ENCODE measurements around the gene PIGK. TPM values are rescaled to one million over a fixed set of nuclear protein-coding genes. Genes with fewer than 3 reads are reported as not detected.

PIGK gene
- polyA plus RNA-seq, 4 donors, result 2.7 to 23.9 (median 9.4) TPM

- H3K9me3 ChIP-seq (ENCODE audit: control insufficient read depth in 2 of 2, insufficient read depth in 1 of 2, low read depth in 1 of 2, low read length in 1 of 2), result no peaks in the 10 kb centered on the region
- no peaks in the 10 kb centered on the region for H3K27me3 ChIP-seq (ENCODE audit: control insufficient read depth in 3 of 3, insufficient read depth in 3 of 3, low read length in 3 of 3)
- no peak overlapping the region for H3K27ac ChIP-seq (ENCODE audit: low read depth in 1 of 3, low read length in 2 of 3)
- no peak overlapping the region for H3K4me3 ChIP-seq (ENCODE audit: low read depth in 1 of 3, low read length in 3 of 3)
- H3K4me1 ChIP-seq (ENCODE audit: control insufficient read depth in 3 of 3, insufficient read depth in 2 of 3, low read depth in 1 of 3, low read length in 2 of 3), result no peaks in the 10 kb centered on the region
- H3K36me3 ChIP-seq (ENCODE audit: control insufficient read depth in 3 of 3, insufficient read depth in 2 of 3, low read depth in 1 of 3, low read length in 3 of 3), result no peaks in the 10 kb centered on the region
- DNase-seq (no peak), FAIRE-seq (no peak)
- 80 to 86% (median 85%) methylated on average over 4 of the region's 4 CpGs for WGBS, 3 donors
Observed at GRCh38 chr1:77103486-77103885, 115.7 kb downstream of the PIGK start.

- WGBS, 3 donors, result 83 to 96% (median 89%) methylated on average over 1 of the region's 1 CpG
- FAIRE-seq (no peak), DNase-seq (no peak)
Observed at GRCh38 chr1:77100875-77101274, 118.4 kb downstream of the PIGK start.

GRCh38 chr1:77096496-77097255 is 122.6 kb downstream of the PIGK start:
- 95 to 97% (median 97%) methylated on average over 9 of the region's 9 CpGs for WGBS, 3 donors
- no peaks in the 10 kb centered on the region for H3K4me1 ChIP-seq (ENCODE audit: control insufficient read depth in 3 of 3, insufficient read depth in 2 of 3, low read depth in 1 of 3, low read length in 2 of 3)
- no peak for FAIRE-seq

More at GRCh38 chr1:77100875-77101274, 118.4 kb downstream of the PIGK start:
- Histone ChIP-seq H3K4me1 (ENCODE audit: control insufficient read depth in 3 of 3, insufficient read depth in 2 of 3, low read depth in 1 of 3, low read length in 2 of 3) (no peaks in the 10 kb centered on the region), H3K36me3 (ENCODE audit: control insufficient read depth in 3 of 3, insufficient read depth in 2 of 3, low read depth in 1 of 3, low read length in 3 of 3) (no peaks in the 10 kb centered on the region), H3K9me3 (ENCODE audit: control insufficient read depth in 2 of 2, insufficient read depth in 1 of 2, low read depth in 1 of 2, low read length in 1 of 2) (peaks cover 0 to 3% of the 10 kb centered on the region in 2 donors), H3K4me3 (ENCODE audit: low read depth in 1 of 3, low read length in 3 of 3) (no peak overlapping the region), H3K27me3 (ENCODE audit: control insufficient read depth in 3 of 3, insufficient read depth in 3 of 3, low read length in 3 of 3) (no peaks in the 10 kb centered on the region), H3K27ac (ENCODE audit: low read depth in 1 of 3, low read length in 2 of 3) (no peak overlapping the region)

GRCh38 chr1:77095236-77095635 is 124.0 kb downstream of the PIGK start:
- FAIRE-seq (no peak), DNase-seq (no peak)
- 44 to 70% (median 62%) methylated on average over 1 of the region's 1 CpG for WGBS, 3 donors
- Histone ChIP-seq H3K9me3 (ENCODE audit: control insufficient read depth in 2 of 2, insufficient read depth in 1 of 2, low read depth in 1 of 2, low read length in 1 of 2) (peaks cover 0 to 3% of the 10 kb centered on the region in 2 donors), H3K27me3 (ENCODE audit: control insufficient read depth in 3 of 3, insufficient read depth in 3 of 3, low read length in 3 of 3) (no peaks in the 10 kb centered on the region), H3K4me1 (ENCODE audit: control insufficient read depth in 3 of 3, insufficient read depth in 2 of 3, low read depth in 1 of 3, low read length in 2 of 3) (no peaks in the 10 kb centered on the region), H3K4me3 (ENCODE audit: low read depth in 1 of 3, low read length in 3 of 3) (no peak overlapping the region), H3K27ac (ENCODE audit: low read depth in 1 of 3, low read length in 2 of 3) (no peak overlapping the region), H3K36me3 (ENCODE audit: control insufficient read depth in 3 of 3, insufficient read depth in 2 of 3, low read depth in 1 of 3, low read length in 3 of 3) (no peaks in the 10 kb centered on the region)

More at GRCh38 chr1:77096496-77097255, 122.6 kb downstream of the PIGK start:
- Histone ChIP-seq H3K4me3 (ENCODE audit: low read depth in 1 of 3, low read length in 3 of 3) (no peak overlapping the region), H3K9me3 (ENCODE audit: control insufficient read depth in 2 of 2, insufficient read depth in 1 of 2, low read depth in 1 of 2, low read length in 1 of 2) (peaks cover 0 to 3% of the 10 kb centered on the region in 2 donors), H3K36me3 (ENCODE audit: control insufficient read depth in 3 of 3, insufficient read depth in 2 of 3, low read depth in 1 of 3, low read length in 3 of 3) (no peaks in the 10 kb centered on the region), H3K27ac (ENCODE audit: low read depth in 1 of 3, low read length in 2 of 3) (no peak overlapping the region), H3K27me3 (ENCODE audit: control insufficient read depth in 3 of 3, insufficient read depth in 3 of 3, low read length in 3 of 3) (no peaks in the 10 kb centered on the region)
- no peak for DNase-seq

GRCh38 chr1:77089756-77090155 is 129.5 kb downstream of the PIGK start:
- no peak overlapping the region for H3K27ac ChIP-seq (ENCODE audit: low read depth in 1 of 3, low read length in 2 of 3)
- no peak overlapping the region for H3K4me3 ChIP-seq (ENCODE audit: low read depth in 1 of 3, low read length in 3 of 3)
- no peaks in the 10 kb centered on the region for H3K36me3 ChIP-seq (ENCODE audit: control insufficient read depth in 3 of 3, insufficient read depth in 2 of 3, low read depth in 1 of 3, low read length in 3 of 3)
- whole genome bisulfite sequencing, 3 donors, result 57 to 67% (median 59%) methylated on average over 2 of the region's 2 CpGs
- no peaks in the 10 kb centered on the region for H3K27me3 ChIP-seq (ENCODE audit: control insufficient read depth in 3 of 3, insufficient read depth in 3 of 3, low read length in 3 of 3)
- no peak for FAIRE-seq
- DNase-seq, result no peak
- no peaks in the 10 kb centered on the region for H3K9me3 ChIP-seq (ENCODE audit: control insufficient read depth in 2 of 2, insufficient read depth in 1 of 2, low read depth in 1 of 2, low read length in 1 of 2)
- H3K4me1 ChIP-seq (ENCODE audit: control insufficient read depth in 3 of 3, insufficient read depth in 2 of 3, low read depth in 1 of 3, low read length in 2 of 3), result no peaks in the 10 kb centered on the region

- Histone ChIP-seq H3K27me3 (ENCODE audit: control insufficient read depth in 3 of 3, insufficient read depth in 3 of 3, low read length in 3 of 3) (no peaks in the 10 kb centered on the region), H3K36me3 (ENCODE audit: control insufficient read depth in 3 of 3, insufficient read depth in 2 of 3, low read depth in 1 of 3, low read length in 3 of 3) (peaks cover 0 to 2% (median 0%) of the 10 kb centered on the region in 3 donors), H3K27ac (ENCODE audit: low read depth in 1 of 3, low read length in 2 of 3) (no peak overlapping the region), H3K4me3 (ENCODE audit: low read depth in 1 of 3, low read length in 3 of 3) (no peak overlapping the region), H3K9me3 (ENCODE audit: control insufficient read depth in 2 of 2, insufficient read depth in 1 of 2, low read depth in 1 of 2, low read length in 1 of 2) (no peaks in the 10 kb centered on the region), H3K4me1 (ENCODE audit: control insufficient read depth in 3 of 3, insufficient read depth in 2 of 3, low read depth in 1 of 3, low read length in 2 of 3) (no peaks in the 10 kb centered on the region)
- FAIRE-seq (no peak), DNase-seq (no peak)
- 88 to 90% (median 89%) methylated on average over 1 of the region's 1 CpG for WGBS, 3 donors
Observed at GRCh38 chr1:77085109-77085508, 134.1 kb downstream of the PIGK start.

GRCh38 chr1:77084457-77084856 is 134.8 kb downstream of the PIGK start:
- no peaks in the 10 kb centered on the region for H3K9me3 ChIP-seq (ENCODE audit: control insufficient read depth in 2 of 2, insufficient read depth in 1 of 2, low read depth in 1 of 2, low read length in 1 of 2)
- DNase-seq (no peak), FAIRE-seq (no peak)
- H3K4me3 ChIP-seq (ENCODE audit: low read depth in 1 of 3, low read length in 3 of 3), result no peak overlapping the region
- H3K4me1 ChIP-seq (ENCODE audit: control insufficient read depth in 3 of 3, insufficient read depth in 2 of 3, low read depth in 1 of 3, low read length in 2 of 3), result no peaks in the 10 kb centered on the region
- WGBS, 3 donors, result 62 to 85% (median 82%) methylated on average over 2 of the region's 2 CpGs
- H3K27ac ChIP-seq (ENCODE audit: low read depth in 1 of 3, low read length in 2 of 3), result no peak overlapping the region
- peaks cover 0 to 2% (median 0%) of the 10 kb centered on the region in 3 donors for H3K36me3 ChIP-seq (ENCODE audit: control insufficient read depth in 3 of 3, insufficient read depth in 2 of 3, low read depth in 1 of 3, low read length in 3 of 3)
- H3K27me3 ChIP-seq (ENCODE audit: control insufficient read depth in 3 of 3, insufficient read depth in 3 of 3, low read length in 3 of 3), result no peaks in the 10 kb centered on the region

- no peaks in the 10 kb centered on the region for H3K4me1 ChIP-seq (ENCODE audit: control insufficient read depth in 3 of 3, insufficient read depth in 2 of 3, low read depth in 1 of 3, low read length in 2 of 3)
- H3K4me3 ChIP-seq (ENCODE audit: low read depth in 1 of 3, low read length in 3 of 3), result no peak overlapping the region
- DNase-seq (no peak), FAIRE-seq (no peak)
- H3K9me3 ChIP-seq (ENCODE audit: control insufficient read depth in 2 of 2, insufficient read depth in 1 of 2, low read depth in 1 of 2, low read length in 1 of 2), result no peaks in the 10 kb centered on the region
- peaks cover 0 to 2% (median 0%) of the 10 kb centered on the region in 3 donors for H3K36me3 ChIP-seq (ENCODE audit: control insufficient read depth in 3 of 3, insufficient read depth in 2 of 3, low read depth in 1 of 3, low read length in 3 of 3)
- no peak overlapping the region for H3K27ac ChIP-seq (ENCODE audit: low read depth in 1 of 3, low read length in 2 of 3)
- 75 to 89% (median 80%) methylated on average over 4 of the region's 4 CpGs for WGBS, 3 donors
- H3K27me3 ChIP-seq (ENCODE audit: control insufficient read depth in 3 of 3, insufficient read depth in 3 of 3, low read length in 3 of 3), result no peaks in the 10 kb centered on the region
Observed at GRCh38 chr1:77081834-77082233, 137.4 kb downstream of the PIGK start.

GRCh38 chr1:77076759-77077158 is 142.5 kb downstream of the PIGK start:
- no peaks in the 10 kb centered on the region for H3K36me3 ChIP-seq (ENCODE audit: control insufficient read depth in 3 of 3, insufficient read depth in 2 of 3, low read depth in 1 of 3, low read length in 3 of 3)
- H3K9me3 ChIP-seq (ENCODE audit: control insufficient read depth in 2 of 2, insufficient read depth in 1 of 2, low read depth in 1 of 2, low read length in 1 of 2), result no peaks in the 10 kb centered on the region
- H3K4me1 ChIP-seq (ENCODE audit: control insufficient read depth in 3 of 3, insufficient read depth in 2 of 3, low read depth in 1 of 3, low read length in 2 of 3), result no peaks in the 10 kb centered on the region
- WGBS, 3 donors, result 63 to 78% (median 69%) methylated on average over 2 of the region's 2 CpGs
- H3K27me3 ChIP-seq (ENCODE audit: control insufficient read depth in 3 of 3, insufficient read depth in 3 of 3, low read length in 3 of 3), result no peaks in the 10 kb centered on the region
- no peak overlapping the region for H3K4me3 ChIP-seq (ENCODE audit: low read depth in 1 of 3, low read length in 3 of 3)
- FAIRE-seq (no peak), DNase-seq (no peak)
- H3K27ac ChIP-seq (ENCODE audit: low read depth in 1 of 3, low read length in 2 of 3), result no peak overlapping the region

Data from small intestine (tissue), 7 donors.